HG03342 (cell line): ENCODE data around the gene ELMO1.
A peak's percentile ranks its signal among the peaks of the same experiment; 100 is the strongest.

ENCODE experiments used
- ATAC-seq: cut with Tn5 transposase; IDR thresholded peaks from one replicate; pipeline ENCODE4 v1.9.1; 2021; ENCODE audit warnings: mild to moderate bottlenecking, moderate library complexity; ENCODE audit not compliant: unreplicated experiment

Gene ELMO1

DNA sequence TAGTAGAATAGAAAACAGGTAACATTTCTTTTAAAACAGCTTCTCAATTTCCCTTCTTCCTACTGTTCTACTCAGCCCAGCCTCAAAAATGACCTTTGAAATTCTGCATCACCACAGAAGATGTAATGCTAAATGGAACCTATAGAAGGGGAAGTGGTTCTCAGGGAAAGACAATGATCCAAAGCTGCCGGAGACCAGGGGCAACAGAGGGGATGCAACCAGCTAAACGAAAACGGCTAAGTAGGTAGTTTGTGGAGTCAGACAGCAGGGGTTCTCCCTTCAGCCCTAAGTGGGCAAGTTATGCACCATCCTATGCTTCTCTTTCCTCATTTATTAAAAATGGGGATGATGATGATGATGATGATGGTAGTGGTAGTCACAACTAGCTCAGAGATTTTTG, 214.3 kb downstream of the ELMO1 start:
- ATAC-seq = no peak

- no peak for ATAC-seq
These were observed 217.1 kb downstream of the ELMO1 start for GRCh38 chr7:37231613-37232012.

GRCh38 chr7:37230221-37230620, 218.4 kb downstream of the ELMO1 start:
- no peak for ATAC-seq

DNA sequence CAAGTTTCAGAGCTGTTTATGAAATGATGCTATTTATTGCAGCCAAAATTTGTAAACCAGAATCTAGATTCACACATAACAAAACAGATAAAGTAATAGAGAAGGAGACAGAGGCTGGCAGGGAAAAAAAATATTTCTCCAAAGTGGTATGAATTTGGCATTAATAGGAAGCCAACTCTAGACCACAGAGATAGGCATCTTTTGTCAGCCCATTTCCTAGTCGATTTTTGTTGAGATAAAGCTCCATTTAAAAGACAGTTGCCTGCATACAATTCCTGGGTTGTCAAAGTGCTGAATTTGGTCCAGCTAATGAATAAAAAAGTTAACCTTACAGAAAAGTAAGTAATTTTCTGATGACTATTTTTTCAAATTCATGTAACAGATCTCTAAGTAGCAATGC, 219.3 kb downstream of the ELMO1 start:
- ATAC-seq = no peak

GRCh38 chr7:37225285-37225969, 223.2 kb downstream of the ELMO1 start:
- ATAC-seq = no peak

DNA sequence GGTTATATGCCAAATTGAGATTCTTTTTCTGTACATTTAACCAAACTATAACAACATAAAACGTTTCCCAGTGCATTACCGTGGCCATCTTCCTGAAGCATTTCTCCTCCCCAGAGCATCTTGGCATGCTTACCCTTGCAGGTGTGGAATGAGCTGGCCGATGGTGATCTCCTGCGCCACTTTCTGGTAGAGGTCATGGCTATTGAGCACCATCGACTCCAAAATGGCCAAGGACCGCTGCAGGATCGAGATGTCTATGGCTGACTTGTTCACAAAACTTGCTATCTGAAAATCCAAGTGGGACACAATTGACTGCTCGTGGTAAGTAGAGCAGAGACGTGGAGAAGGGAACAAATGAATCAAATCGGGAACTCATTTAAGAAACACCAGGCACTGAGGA, 223.9 kb downstream of the ELMO1 start:
- ATAC-seq = no peak

DNA sequence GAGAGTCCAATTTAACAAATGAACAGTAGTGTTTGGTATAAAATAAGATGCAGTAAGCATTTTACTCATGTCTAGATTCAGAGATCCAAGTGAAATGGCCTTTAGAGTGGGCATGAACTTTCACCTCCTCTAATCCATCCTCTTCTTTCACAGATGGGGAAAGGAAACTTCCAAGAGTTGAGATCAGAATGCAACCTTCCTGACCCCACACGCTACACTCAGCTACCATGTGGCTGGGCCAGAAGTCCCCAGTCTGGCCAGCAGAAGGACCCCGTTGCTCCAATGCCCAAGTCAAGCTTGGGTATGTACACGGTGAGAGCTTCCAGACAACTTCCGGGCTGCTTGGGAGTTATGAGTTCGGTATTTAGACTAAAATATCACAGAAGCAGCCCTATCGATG, 228.0 kb downstream of the ELMO1 start:
- no peak for ATAC-seq

DNA sequence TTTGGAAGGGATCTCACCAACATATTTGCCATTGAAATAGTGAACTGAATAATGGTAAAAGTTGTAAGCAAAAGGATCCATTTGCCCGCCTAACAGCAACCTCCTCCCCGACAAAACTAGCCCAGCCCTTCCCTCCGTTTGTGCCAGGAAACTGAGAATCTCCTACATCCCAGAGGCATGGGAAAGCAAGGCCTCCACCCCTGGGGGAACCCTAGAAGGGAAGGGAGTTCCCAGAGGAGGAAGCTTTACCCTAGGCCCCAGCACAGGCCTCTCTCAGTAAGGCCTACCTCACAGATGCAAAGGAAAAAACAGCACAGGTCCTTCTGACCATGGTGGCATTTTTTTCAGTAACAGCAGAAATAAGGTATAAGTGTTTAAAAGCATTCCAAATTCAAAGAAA, 229.7 kb downstream of the ELMO1 start:
- no peak for ATAC-seq

DNA sequence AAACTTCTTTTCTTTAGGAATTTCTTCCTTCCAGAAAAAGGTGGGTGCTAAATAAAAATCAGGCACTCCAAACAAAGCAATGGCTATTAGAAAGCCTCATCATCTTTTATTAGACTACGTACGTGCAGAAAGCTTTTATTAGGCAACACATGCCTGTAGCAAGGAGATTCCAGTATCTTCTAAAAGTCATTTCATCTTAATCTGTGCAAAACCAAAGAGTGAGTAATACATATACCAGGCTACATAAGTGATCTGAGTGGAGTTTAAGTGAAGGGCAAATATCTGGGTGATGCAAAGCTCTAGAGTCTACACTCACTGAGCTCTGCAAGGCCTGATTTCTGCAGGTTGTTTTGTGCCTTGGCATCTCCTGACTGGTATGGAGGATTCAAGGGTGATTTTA, 231.7 kb downstream of the ELMO1 start:
- ATAC-seq = no peak

GRCh38 chr7:37216156-37216852, 232.4 kb downstream of the ELMO1 start:
- no peak for ATAC-seq

- no peak for ATAC-seq
These were observed 233.3 kb downstream of the ELMO1 start for GRCh38 chr7:37215290-37215923.

- peak; percentile 9 for ATAC-seq
These were observed 236.1 kb downstream of the ELMO1 start for GRCh38 chr7:37212556-37212955.

DNA sequence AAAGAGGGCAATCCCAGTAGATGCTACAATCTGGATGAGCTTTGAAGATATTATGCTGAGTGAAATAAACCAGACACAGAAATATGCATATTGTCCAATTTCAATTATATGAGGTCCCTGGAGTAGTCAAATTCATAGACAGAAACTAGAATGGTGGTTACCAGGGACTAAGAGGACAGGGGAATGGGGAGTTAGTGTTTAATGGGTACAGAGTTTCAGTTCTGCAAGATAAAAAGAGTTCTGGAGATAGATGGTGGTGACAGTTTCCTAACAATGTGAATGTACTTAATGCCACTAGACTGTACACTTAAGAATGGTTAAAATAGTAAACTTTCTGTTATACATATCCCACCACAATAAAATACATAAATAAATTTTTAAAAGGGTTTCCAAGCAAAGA, 236.6 kb downstream of the ELMO1 start:
- peak; percentile 64 for ATAC-seq

- ATAC-seq = no peak
These were observed 237.4 kb downstream of the ELMO1 start for GRCh38 chr7:37211097-37211880.

GRCh38 chr7:37209195-37209594, 239.5 kb downstream of the ELMO1 start:
- no peak for ATAC-seq

DNA sequence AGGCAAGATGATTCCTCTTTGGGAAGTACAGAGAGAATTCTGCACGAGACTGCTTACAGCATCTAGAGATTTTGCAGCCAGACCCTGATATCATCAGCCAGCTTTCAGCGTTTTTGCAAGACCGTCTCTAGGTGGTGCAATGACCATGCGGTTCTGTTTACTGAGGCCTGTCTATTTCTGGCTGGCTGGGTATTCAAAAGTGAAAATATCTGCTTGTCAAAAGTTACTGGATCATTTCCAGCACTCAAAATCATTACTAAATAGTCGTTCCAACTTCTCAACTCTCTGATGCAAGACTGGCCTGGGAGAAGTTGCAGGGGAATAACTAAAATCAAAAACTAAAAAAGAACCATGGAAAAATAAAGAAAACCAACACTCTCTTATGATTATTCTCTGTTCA, 240.1 kb downstream of the ELMO1 start:
- peak; percentile 68 for ATAC-seq

GRCh38 chr7:37206192-37206591, 242.5 kb downstream of the ELMO1 start:
- ATAC-seq = no peak

DNA sequence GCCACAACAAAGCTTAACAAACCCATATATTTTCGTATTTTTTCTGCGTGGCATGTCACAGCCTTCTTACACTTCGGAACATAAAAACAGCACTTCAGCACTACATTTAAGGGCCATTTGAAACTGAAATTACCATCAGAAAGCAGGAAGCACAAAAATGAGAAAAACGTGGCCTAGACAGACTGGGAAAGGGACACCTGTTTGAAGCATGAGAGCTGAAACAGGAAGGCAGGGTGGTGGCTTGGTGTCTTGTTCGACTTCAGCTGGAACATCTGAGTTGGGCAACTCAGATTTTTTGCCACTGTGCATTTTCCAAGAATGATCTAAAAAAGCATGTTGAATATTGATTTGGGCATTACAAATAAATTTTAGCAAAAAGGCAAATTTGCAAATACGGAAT, 243.2 kb downstream of the ELMO1 start:
- ATAC-seq = no peak

DNA sequence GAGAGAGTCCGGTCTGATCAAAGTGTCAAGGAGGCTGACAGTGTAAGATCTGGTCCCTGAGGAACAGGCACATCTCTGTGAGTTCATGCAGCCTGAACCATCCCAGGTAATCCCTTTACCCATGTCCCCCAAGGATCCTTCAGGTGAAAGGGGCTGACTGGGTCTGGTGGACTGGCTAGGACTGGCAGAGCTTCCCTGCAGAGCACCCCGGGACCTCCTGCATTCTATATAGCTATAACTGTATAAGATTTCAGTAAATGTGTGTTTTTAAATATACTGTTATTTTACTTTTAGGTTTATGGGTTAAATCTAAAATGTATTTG, 246.8 kb downstream of the ELMO1 start:
- no peak for ATAC-seq

DNA sequence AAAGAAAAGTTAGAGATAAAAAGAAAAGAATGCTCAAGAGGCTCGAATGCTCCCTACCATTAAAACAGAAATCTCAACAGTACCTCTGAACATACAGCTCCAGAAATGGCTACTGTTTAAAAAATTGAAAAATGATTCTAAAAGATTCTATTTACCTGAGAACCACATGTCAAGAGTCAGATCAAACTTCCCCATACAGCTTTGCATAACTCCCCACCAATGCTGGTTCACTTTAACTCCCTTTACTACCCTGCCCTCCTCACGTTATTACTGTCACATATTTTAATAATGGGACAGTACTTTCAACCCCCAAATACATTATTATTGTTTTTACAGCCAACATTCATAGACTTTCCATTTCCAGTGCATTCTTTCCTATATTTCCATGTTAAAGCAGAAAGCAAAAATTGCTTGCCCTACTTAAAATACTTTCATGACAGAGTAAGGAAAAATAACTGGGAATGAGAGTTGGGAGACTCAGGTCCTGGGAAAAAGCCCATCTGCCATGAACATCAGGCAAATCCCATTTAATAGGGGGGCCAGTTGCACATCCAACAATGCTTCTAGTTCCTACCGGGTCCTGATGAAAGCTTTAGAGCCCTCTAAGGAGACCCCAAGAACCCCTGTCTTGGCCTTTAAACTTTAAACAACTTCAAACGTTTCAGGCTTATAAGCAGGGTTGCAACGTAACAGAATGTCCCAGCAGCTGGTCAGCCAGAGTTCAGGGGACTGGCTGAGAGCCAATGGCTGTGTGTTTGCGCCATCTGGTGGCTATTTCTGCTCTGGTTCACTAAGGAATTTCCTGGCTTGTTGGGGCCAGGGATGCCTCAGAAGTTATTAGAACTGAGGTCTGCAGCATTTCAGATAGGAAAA, 247.4 kb downstream of the ELMO1 start:
- peak; percentile 63 for ATAC-seq
